DMS 273 (cell line): ENCODE results near the gene RPP40.

Source experiments
- DNase-seq: peaks from one replicate; lab custom pipeline; 2025; ENCODE audit not compliant: unreplicated experiment; lab: John Stamatoyannopoulos, UW

The RPP40 gene

GRCh38 chr6:4970739-4971395 lies 33.0 kb downstream of the RPP40 start:
- DNase-seq: no peak

DNA sequence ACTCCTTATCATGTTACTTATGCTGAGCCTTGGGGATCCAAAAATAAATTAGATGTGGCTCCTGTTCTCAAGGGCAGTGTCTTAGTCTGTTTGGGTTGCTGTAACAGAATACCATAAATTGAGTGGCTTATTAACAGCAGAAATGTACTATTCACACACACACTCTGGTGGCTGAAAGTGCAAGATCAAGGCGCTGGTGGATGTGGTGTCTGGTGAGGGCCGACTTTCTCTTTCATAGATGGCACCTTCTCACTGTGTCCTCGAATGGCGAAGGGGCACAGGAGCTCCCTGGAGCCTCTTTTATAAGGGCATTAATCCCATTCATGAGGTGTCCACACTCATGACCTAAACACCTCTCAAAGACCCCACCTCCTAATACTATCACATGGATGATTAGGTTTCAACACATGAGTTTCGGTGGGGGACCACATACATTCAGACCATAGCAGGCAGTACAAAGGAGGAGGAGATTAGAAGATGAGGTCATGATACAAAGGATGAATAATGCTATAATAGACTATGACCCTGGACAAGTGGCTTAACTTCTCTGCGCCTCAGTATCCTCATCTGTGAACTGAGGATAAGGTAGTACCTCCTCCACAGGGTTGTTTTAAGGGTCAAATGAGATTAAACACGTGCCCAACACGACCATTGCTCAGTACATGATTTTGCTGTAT lies 34.1 kb downstream of the RPP40 start:
- DNase-seq: no peak

- DNase-seq: no peak
Measured at GRCh38 chr6:4967301-4968030, 36.4 kb downstream of the RPP40 start.

DNA sequence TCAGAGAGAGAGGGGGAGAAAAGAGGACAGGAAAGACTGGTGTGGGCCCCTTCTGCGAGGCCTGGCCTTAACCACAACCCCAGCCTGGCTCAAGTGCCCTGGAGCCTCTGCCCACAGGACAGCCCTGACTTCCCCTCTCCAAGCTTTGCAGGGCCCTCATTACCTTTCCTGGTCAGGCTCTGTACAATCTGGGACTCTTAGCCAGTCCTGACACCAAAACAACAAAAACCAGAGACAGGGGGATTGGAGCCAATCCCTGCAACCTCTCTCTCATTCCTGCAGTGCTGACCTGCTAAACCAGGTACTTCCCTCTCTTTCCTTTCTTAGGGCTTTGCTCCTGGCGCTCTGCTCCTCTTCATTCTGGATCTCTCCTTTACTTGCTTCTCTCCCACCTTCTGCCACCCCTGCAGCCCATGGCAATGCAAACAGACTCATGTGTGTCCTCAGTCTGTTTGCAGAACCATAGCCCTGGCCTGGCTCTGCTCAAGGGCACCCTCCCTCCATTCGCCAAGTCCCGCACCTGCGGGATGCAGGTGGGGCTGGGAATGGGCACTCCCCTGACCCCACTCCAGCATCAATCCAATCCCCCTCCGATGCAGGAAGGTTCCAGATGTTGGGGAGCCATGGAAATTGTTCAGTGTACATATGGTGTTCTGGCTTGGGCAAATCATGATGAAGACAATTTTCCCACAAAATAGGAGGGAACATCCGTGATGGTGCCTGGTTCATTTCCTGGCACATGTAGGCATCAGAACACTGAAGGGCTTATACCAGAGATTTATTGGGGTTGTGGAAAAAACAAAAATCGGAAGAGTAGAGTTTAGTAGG lies 38.1 kb downstream of the RPP40 start:
- DNase-seq: no peak

- no peak for DNase-seq
Measured at GRCh38 chr6:4964675-4965561, 38.9 kb downstream of the RPP40 start.

DNA sequence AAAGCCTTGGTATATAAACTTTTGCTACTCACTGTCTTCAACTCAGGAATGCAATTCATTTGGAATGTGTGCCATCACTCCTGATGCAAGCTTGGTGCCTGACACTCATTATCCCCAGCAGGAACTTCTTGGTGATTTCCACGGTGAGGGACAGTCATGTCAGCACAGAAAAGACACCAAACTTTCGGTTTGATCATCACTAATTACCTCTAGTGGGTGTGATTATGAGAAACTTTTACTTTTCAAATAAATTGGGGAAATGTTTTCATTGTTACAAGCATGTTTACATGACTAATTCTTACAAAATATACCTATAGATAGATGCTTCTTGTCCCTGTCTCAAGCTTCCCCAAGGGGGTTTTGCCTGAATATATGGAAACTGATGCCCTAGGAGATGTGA lies 40.9 kb downstream of the RPP40 start:
- no peak for DNase-seq

GRCh38 chr6:4961322-4962168 lies 42.3 kb downstream of the RPP40 start:
- DNase-seq: no peak

DNA sequence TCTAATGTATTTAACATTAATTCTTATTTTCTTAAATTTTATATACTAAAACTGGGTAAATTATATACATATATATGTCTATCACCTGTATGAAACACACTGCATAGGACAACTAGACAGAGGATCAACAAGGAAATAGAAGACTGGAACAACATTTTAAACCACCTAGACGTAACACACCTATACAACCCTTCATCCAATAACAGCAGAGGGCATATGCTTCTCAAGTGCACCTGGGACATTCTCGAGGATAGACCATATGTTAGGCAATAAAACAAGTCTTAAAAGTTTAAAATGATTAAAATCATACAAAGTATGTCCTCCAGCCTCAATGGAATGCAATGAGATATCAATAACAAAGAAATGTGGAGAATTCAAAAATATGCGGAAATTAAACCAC lies 45.2 kb downstream of the RPP40 start:
- DNase-seq: no peak

GRCh38 chr6:4957521-4958231 lies 46.2 kb downstream of the RPP40 start:
- DNase-seq: no peak

- no peak for DNase-seq
Measured at GRCh38 chr6:4956625-4957024, 47.2 kb downstream of the RPP40 start.

DNA sequence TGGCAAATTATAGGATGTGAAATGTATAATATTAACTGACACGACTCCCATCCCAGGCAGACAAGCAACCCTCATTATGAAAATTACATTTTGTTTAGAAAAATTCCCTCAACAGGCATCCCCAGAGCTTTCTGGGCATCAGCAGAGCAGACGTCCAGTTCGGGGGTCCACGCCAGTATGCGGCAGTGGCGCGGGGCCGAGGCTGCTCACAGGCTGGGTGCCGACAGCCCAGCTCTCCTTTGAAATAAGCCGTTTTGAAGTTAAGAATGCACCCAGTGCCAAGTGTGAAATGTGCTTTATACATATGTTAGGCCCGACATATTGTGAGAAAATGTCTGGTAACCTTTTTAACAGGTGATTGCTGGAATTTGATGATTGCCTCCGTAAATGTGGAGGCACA lies 50.4 kb downstream of the RPP40 start:
- DNase-seq: no peak

DNA sequence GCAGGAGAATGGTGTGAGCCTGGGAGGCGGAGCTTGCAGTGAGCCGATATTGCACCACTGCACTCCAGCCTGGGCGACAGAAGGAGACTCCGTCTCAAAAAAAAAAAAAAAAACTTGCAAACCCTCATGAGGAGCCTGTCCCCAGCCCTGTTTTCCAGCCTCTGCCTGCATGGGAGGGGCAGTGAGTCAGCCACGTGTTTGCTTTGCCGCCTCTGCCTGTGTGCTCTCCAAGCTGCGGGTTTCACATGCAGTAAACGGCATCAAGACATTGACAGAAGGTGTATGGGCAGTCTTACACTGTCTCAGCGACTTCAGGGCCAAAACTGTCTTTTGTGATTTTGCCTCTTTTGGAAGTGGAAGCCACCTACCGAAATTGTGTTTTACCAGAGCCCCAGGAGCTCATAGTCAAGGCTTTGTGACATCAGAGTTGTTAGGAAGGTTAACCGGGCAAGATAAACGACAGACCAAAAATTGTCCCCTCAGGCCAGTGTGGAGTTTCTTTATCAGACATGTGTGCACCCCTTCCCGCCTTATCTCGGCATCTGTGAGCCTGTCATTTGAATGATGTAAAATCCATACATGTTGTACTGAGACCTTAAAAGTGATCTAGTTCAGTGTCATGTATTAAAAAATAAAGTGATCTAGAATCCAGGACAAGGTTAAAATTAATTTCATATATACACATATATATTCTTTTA lies 52.9 kb downstream of the RPP40 start:
- DNase-seq: no peak

DNA sequence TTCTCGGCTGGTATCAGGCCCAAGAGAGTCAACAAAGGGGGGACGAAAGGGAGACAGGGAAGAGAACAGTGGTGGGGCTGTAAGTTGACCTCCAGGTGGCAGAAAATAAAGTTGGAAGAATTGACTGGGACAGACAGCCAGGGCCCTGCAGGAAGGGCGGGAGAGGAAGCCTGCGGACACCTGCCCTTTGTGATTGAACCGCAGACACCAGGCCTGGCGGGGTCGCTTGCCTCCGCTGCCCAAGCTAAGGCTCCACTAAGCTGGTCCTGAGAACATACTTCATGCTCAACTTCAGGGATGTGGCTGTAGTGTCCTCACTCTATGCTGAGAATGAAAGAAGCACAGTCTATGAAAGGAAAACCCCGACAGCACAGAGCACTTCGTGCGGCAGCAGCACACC lies 53.8 kb downstream of the RPP40 start:
- no peak for DNase-seq

DNA sequence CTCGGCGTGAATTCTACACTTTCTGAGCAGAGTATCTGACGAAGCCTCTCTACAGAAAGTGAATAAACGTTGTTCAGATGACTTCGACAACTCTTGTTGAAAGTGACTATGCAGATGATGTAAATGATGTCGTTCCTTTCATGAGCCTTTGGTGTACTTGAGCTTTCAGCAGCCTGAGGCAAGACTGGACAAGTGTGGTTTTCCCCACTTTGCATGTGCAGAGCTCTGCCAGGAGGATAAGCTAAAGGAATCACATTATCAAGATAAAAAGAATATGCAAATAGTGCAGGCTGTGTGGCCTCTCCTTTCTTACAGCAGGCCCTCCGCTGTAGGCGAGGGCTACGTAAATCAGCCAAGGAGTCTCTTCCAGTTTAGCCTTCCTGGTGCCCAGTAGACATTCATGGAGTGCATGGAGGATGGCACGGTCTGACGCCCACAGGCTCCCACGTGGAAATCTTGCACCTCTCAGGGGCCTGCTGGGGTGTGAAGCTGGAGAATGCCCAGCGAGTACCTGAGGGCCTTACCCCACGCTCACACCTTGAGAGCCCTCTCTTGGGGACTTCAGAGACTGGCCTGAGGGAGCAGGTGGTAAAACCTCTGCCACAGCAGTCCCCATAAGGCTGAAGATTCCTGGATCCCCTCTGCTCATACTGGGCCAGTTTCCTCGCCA lies 54.9 kb downstream of the RPP40 start:
- no peak for DNase-seq

GRCh38 chr6:4947716-4948115 lies 56.1 kb downstream of the RPP40 start:
- no peak for DNase-seq

GRCh38 chr6:4946521-4946920 lies 57.3 kb downstream of the RPP40 start:
- no peak for DNase-seq
